SW 1271 (cell line): ENCODE data around the gene MSL1.
"Not testable (repeated sequence)": the region's sequence is repeated elsewhere in the genome, so short reads cannot be mapped to it uniquely, and the experiment has no call there.

Source experiments
- DNase-seq, 2 experiments: peaks; one replicate each; lab custom pipeline; 2025; lab: John Stamatoyannopoulos, UW

The MSL1 gene

DNA sequence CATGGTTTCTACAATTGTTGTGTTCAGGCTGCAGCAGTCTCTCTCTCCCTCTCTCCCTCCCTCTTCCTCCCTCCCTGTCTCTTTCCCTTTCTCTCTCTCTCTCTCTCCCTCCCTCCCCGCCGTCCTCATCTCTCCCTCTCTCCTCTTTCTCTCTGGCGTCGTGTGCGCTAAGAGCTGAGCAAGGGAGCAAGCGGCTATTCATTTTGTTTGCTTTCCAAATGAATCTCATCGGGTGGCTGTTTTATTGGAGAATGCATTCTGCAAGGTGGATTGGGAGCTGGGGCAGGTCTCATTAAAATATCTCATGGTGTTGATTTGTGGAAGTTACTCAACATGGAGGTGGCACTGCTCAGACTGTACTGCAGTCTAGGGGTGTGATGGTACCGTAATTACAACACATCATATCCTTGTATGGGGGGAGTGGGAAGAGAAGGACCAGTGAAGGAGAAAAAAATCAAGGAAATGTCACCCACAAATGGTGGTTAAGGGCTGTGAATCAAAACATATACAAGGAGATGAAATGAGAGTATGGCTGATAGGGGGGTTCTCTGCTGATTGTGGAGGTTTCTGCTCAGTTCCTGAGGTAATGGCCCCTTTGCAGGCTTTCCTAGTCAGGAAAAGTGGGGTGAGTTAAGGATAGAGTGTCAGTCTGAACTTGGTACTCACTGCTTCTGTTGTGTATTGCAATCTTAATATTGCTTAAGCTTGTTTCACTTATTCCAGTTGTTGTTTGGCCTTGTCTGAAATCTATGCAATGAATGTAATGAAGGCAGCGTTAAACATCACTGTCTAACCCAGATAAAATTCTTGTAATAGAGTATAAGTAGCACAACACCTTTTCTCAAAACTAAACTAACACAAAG lies 2.7 kb downstream of the MSL1 start:
- DNase-seq, result no peak

- no peak for DNase-seq
These were observed 7.7 kb downstream of the MSL1 start for GRCh38 chr17:40129498-40129897.

DNA sequence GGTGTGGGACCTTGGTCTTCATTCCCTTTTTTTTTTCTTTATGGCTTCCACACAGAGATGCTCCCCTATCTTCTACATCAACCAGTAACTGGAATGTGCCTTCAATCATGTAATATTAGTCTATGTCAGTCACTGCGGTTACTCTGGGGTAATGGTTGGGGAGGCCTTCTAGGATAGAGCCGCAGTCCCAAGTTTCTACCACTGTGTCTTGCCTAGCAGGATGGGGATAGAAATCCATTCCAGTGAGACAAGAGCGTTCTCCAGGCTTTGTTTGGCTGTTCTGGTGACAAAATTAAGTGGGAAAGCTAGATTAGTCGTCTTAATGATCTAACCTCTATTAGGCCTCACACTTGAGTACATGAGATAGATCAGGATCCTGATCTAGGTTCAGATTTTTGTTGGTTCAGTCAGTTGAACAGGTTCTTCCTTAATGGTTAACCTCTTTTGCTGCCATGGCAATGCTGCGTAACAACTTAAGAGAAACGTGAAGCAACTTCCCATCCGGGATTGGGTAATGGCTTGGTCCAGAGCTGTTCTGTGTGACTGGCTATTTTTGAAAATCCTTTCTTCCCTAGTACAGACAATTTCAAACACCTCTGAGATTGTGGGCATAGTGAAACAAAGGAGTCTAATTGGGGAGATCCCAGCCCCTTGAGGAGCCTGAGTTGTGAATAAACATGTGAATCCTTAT lies 8.7 kb downstream of the MSL1 start:
- no peak for DNase-seq

GRCh38 chr17:40134184-40134583 lies 12.4 kb downstream of the MSL1 start:
- no peak for DNase-seq

- DNase-seq, result no peak
These were observed 14.0 kb downstream of the MSL1 start for GRCh38 chr17:40135817-40136216.

- no peak for DNase-seq
These were observed 17.8 kb downstream of the MSL1 start for GRCh38 chr17:40139566-40140058.

DNA sequence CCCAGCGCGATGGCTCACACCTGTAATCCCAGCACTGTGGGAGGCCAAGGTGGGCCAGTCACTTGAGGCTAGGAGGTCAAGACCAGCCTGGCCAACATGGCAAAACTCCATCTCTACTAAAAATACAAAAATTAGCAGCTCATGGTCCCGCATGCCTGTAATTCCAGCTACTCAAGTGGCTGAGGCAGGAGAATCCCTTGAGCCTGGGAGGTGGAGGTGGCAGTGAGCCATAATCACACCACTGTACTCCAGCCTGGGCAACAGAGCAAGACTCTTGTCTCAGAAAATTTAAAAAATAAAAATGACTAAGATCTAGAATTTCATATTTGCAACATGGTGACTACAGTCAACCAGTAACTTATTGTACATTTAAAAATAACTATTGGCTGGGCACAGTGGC lies 21.4 kb downstream of the MSL1 start:
- not testable (repeated sequence) for DNase-seq

DNA sequence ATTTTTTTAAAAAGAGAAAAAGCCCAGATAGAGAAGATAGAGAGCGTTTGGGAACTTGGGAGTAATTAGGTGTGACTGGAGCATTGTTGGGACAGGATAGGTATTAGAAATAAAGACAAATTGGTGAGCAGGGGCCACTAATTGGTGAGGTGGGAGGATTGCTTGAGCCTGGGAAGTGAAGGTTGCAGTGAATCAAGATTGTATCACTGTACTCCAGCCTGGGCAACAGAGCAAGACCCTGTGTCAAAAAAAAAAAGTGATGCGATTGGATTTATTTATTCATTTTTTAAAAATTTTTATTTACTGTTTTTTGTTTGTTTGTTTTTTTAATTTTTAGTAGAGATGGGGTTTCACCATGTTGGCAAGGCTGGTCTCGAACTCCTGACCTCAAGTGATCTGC lies 23.7 kb downstream of the MSL1 start:
- no peak for DNase-seq

- no peak for DNase-seq
These were observed 26.8 kb downstream of the MSL1 start for GRCh38 chr17:40148527-40148926.

- no peak for DNase-seq
These were observed 28.5 kb downstream of the MSL1 start for GRCh38 chr17:40150276-40150675.

GRCh38 chr17:40151414-40151963 lies 29.7 kb downstream of the MSL1 start:
- DNase-seq, result no peak

DNA sequence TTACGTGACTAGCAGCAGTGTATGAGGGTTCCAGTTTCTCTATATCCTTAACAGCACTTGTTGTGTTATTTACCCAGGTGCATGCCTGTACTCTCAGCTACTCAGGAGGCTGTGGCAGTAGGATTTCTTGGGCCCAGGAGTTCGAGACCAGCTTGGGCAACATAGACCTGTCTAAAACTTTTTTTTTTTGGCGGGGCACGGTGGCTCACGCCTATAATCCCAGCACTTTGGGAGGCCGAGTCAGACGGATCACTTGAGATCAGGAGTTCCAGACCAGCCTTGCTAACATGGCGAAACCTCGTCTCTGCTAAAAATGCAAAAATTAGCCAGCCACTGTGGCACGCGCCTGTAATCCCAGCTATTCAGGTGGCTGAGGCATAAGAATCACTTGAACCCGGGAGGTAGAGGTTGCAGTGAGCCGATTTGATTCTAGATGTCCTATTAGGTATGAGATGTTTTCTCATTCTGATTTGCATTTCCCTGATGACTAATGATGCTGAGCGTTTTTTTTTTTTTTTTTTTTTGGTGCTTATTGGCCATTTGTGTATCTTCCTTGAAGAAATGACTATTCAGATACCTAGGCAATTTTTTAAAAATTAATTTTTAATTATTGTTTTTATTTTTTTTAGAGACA lies 31.9 kb downstream of the MSL1 start:
- no peak for DNase-seq

- no peak for DNase-seq
These were observed 36.2 kb downstream of the MSL1 start for GRCh38 chr17:40157973-40158372.

GRCh38 chr17:40158438-40159013 lies 36.8 kb downstream of the MSL1 start:
- DNase-seq, result no peak

DNA sequence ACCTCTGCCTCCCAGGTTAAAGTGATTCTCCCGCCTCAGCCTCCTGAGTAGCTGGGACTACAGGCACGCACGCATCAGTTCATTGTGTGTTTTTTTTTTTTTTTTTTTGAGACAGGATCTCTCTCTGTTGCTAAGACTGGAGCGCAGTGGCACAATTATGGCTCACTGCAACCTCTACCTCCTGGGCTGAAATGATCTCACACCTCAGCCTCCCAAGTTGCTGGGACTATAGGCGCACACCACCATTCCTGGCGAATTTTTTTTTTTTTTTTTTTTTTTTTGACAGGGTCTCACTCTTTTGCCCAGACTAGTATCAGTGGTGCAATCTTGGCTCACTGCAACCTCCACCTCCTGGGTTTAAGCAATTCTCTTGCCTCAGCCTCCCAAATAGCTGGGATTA lies 37.7 kb downstream of the MSL1 start:
- DNase-seq, result no peak

DNA sequence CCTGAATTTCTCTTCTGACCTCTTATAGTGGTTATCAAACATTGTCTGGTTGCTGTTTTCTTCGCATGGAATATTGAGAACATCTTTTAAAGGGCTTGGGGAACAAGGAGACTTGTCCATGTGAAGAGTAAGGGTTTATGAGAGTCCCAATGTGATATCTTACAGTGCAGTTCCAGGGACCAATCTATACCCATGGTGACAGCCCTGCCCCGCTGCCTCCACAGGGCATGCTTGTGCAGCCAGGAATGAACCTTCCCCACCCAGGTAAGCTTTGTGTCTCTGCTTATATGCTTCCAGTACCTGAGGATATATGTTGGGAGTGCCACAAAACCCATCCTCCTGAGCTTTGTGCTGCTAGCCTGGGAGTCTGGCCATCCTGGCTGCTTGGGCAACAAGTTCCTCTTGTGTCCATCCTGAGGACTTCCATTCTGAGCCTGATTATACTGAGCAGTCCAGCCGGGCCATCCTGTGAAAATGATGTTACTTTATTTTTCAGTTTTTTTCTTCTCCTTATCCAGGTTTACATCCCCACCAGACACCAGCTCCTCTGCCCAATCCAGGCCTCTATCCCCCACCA lies 46.0 kb downstream of the MSL1 start:
- DNase-seq, result no peak

DNA sequence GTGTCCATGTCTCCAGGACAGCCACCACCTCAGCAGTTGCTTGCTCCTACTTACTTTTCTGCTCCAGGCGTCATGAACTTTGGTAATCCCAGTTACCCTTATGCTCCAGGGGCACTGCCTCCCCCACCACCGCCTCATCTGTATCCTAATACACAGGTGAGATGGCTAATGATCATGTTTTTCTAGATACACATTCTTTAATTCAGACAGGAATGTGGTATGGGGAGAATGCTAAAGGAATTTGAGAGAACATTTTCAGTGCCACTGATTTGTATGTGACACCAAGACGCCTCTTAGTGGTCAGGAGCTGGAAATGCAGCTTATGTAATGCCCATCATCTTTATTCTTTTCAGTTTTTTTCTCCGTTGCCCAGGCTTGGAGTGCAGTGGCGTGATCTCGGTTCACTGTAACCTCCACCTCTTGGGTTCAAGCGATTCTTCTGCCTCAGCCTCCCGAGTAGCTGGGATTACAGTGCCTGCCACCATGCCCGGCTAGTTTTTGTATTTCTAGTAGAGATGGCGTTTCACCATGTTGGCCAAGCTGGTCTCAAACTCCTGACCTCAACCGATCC lies 46.6 kb downstream of the MSL1 start:
- DNase-seq, result peak in 1 of 2 experiments; percentile 68

DNA sequence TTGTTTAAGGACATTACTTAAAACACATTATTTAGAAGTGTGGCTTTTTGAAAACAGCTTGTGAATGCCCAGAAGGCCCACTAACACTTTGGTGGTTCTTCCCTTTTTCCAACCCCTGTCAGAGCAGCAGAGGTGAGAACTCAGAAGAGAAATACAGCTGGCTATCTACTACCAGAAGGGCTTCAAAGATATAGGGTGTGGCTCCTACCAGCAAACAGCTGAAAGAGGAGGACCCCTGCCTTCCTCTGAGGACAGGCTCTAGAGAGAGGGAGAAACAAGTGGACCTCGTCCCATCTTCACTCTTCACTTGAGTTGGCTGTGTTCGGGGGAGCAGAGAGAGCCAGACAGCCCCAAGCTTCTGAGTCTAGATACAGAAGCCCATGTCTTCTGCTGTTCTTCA lies 48.6 kb downstream of the MSL1 start:
- DNase-seq, result no peak

DNA sequence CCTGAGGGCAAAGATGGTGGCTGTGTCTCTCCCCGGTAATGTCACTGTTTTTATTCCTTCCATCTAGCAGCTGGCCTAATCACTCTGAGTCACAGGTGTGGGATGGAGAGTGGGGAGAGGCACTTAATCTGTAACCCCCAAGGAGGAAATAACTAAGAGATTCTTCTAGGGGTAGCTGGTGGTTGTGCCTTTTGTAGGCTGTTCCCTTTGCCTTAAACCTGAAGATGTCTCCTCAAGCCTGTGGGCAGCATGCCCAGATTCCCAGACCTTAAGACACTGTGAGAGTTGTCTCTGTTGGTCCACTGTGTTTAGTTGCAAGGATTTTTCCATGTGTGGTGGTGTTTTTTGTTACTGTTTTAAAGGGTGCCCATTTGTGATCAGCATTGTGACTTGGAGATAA lies 50.0 kb downstream of the MSL1 start:
- no peak for DNase-seq

- DNase-seq, result no peak
These were observed 51.5 kb downstream of the MSL1 start for GRCh38 chr17:40173091-40173777.

DNA sequence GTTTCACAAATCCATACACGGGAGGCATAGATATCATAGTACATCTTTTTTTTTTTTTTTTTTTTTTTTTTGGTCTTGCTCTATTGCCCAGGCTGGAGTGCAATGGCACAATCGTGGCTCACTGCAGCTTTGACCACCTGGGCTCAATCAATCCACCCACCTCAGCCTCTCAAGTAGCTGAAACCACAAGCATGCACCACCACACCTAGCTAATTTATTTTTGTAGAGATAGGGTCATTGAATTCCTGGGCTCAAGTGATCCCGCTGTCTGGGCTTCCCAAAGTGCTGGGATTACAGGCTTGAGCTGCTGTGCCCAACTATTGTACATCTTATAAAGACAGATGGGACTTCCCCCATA lies 52.0 kb downstream of the MSL1 start:
- DNase-seq, result no peak
